SIG-M5 (cell line): Measurements from ENCODE around the gene RABGAP1.

Source experiments
- DNase-seq: peaks from one replicate; lab custom pipeline; 2025; lab: John Stamatoyannopoulos, UW

Gene RABGAP1

GRCh38 chr9:123049589-123050222 is 108.9 kb downstream of the RABGAP1 start:
- no peak for DNase-seq

GRCh38 chr9:123053046-123053445 is 112.2 kb downstream of the RABGAP1 start:
- DNase-seq: no peak

- no peak for DNase-seq
These were observed 112.9 kb downstream of the RABGAP1 start for GRCh38 chr9:123053711-123054110.

GRCh38 chr9:123058834-123059233 is 118.0 kb downstream of the RABGAP1 start:
- DNase-seq: no peak

- no peak for DNase-seq
These were observed 118.8 kb downstream of the RABGAP1 start for GRCh38 chr9:123059472-123060220.

GRCh38 chr9:123061216-123061615 is 120.4 kb downstream of the RABGAP1 start:
- no peak for DNase-seq

- DNase-seq: no peak
These were observed 121.7 kb downstream of the RABGAP1 start for GRCh38 chr9:123062351-123063176.

- no peak for DNase-seq
These were observed 122.4 kb downstream of the RABGAP1 start for GRCh38 chr9:123063177-123063598.

GRCh38 chr9:123063896-123064295 is 123.1 kb downstream of the RABGAP1 start:
- DNase-seq: no peak

GRCh38 chr9:123064716-123065115 is 123.9 kb downstream of the RABGAP1 start:
- DNase-seq: no peak

- no peak for DNase-seq
These were observed 124.4 kb downstream of the RABGAP1 start for GRCh38 chr9:123065196-123065595.

GRCh38 chr9:123067136-123067535 is 126.3 kb downstream of the RABGAP1 start:
- DNase-seq: no peak

GRCh38 chr9:123069010-123069481 is 128.2 kb downstream of the RABGAP1 start:
- no peak for DNase-seq

GRCh38 chr9:123070198-123070597 is 129.4 kb downstream of the RABGAP1 start:
- no peak for DNase-seq

- DNase-seq: no peak
These were observed 131.7 kb downstream of the RABGAP1 start for GRCh38 chr9:123072407-123072995.

- DNase-seq: no peak
These were observed 132.6 kb downstream of the RABGAP1 start for GRCh38 chr9:123073441-123073840.

- no peak for DNase-seq
These were observed 133.2 kb downstream of the RABGAP1 start for GRCh38 chr9:123073991-123074422.

- no peak for DNase-seq
These were observed 133.8 kb downstream of the RABGAP1 start for GRCh38 chr9:123074628-123075027.

GRCh38 chr9:123080444-123080843 is 139.6 kb downstream of the RABGAP1 start:
- no peak for DNase-seq

- no peak for DNase-seq
These were observed 141.0 kb downstream of the RABGAP1 start for GRCh38 chr9:123081824-123082223.

GRCh38 chr9:123083680-123084079 is 142.9 kb downstream of the RABGAP1 start:
- no peak for DNase-seq

GRCh38 chr9:123084256-123084655 is 143.4 kb downstream of the RABGAP1 start:
- DNase-seq: no peak
